ENCODE results near the gene DAPK3.

The DAPK3 gene

GRCh38 chr19:3961007-3961406 lies 9.9 kb downstream of the DAPK3 start:
- no peak overlapping the region for H3K27ac ChIP-seq (ENCODE audit: low read length)
- DNase-seq, result no peak
- no peak overlapping the region for H3K4me2 ChIP-seq (ENCODE audit: low read depth, low read length)
- TF ChIP-seq EZH2phosphoT487 (IDR thresholded peaks at IDR 0.05; ENCODE audit: low read length) (no peak), EZH2 (optimal IDR thresholded peaks at IDR 0.05; ENCODE audit: low read depth, low read length) (no peak)
- TF ChIP-seq, protein P1, sequence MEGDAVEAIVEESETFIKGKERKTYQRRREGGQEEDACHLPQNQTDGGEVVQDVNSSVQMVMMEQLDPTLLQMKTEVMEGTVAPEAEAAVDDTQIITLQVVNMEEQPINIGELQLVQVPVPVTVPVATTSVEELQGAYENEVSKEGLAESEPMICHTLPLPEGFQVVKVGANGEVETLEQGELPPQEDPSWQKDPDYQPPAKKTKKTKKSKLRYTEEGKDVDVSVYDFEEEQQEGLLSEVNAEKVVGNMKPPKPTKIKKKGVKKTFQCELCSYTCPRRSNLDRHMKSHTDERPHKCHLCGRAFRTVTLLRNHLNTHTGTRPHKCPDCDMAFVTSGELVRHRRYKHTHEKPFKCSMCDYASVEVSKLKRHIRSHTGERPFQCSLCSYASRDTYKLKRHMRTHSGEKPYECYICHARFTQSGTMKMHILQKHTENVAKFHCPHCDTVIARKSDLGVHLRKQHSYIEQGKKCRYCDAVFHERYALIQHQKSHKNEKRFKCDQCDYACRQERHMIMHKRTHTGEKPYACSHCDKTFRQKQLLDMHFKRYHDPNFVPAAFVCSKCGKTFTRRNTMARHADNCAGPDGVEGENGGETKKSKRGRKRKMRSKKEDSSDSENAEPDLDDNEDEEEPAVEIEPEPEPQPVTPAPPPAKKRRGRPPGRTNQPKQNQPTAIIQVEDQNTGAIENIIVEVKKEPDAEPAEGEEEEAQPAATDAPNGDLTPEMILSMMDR (IDR thresholded peaks at IDR 0.05; ENCODE audit: low read length), result no peak
- H3F3A ChIP-seq (ENCODE audit: insufficient read depth, low read length), result no peaks in the 10 kb centered on the region
- no peaks in the 10 kb centered on the region for H3K79me2 ChIP-seq (ENCODE audit: low read length)
- H3K36me3 ChIP-seq (replicated peaks; ENCODE audit: insufficient read depth, low read length), result peaks cover 9% of the 10 kb centered on the region
- H3K27me3 ChIP-seq (replicated peaks; ENCODE audit: insufficient read depth, low read length), result no peaks in the 10 kb centered on the region
- no peak overlapping the region for H3K9ac ChIP-seq (ENCODE audit: low read length)
- H3K9me3 ChIP-seq (replicated peaks; ENCODE audit: insufficient read depth, low read length), result no peaks in the 10 kb centered on the region
- no peaks in the 10 kb centered on the region for H3K4me1 ChIP-seq (ENCODE audit: low read length)
- H3K9me2 ChIP-seq (replicated peaks; ENCODE audit: insufficient read depth, low read length), result no peaks in the 10 kb centered on the region
- no peak overlapping the region for H2AFZ ChIP-seq (ENCODE audit: low read length)
- no peaks in the 10 kb centered on the region; the same call in 1 of the 2 replicates for H4K20me1 ChIP-seq (ENCODE audit: insufficient read depth, low read length)
- no peak overlapping the region for H3K4me3 ChIP-seq (ENCODE audit: low read length)

GRCh38 chr19:3959766-3960131 lies 11.2 kb downstream of the DAPK3 start:
- Histone ChIP-seq H3K9me2 (replicated peaks; ENCODE audit: insufficient read depth, low read length) (no peaks in the 10 kb centered on the region), H3K79me2 (ENCODE audit: low read length) (no peaks in the 10 kb centered on the region), H2AFZ (ENCODE audit: low read length) (no peak overlapping the region), H3F3A (ENCODE audit: insufficient read depth, low read length) (no peaks in the 10 kb centered on the region), H3K9ac (ENCODE audit: low read length) (no peak overlapping the region), H3K4me2 (ENCODE audit: low read depth, low read length) (no peak overlapping the region), H3K36me3 (replicated peaks; ENCODE audit: insufficient read depth, low read length) (peaks cover 9% of the 10 kb centered on the region), H3K9me3 (replicated peaks; ENCODE audit: insufficient read depth, low read length) (no peaks in the 10 kb centered on the region), H4K20me1 (ENCODE audit: insufficient read depth, low read length) (no peaks in the 10 kb centered on the region; the same call in 1 of the 2 replicates), H3K27me3 (replicated peaks; ENCODE audit: insufficient read depth, low read length) (no peaks in the 10 kb centered on the region), H3K4me1 (ENCODE audit: low read length) (no peaks in the 10 kb centered on the region), H3K27ac (ENCODE audit: low read length) (no peak overlapping the region), H3K4me3 (ENCODE audit: low read length) (no peak overlapping the region)
- TF ChIP-seq, protein P1 (IDR thresholded peaks at IDR 0.05; ENCODE audit: low read length), result no peak
- TF ChIP-seq EZH2 (optimal IDR thresholded peaks at IDR 0.05; ENCODE audit: low read depth, low read length) (no peak), EZH2phosphoT487 (IDR thresholded peaks at IDR 0.05; ENCODE audit: low read length) (no peak)
- no peak for DNase-seq

GRCh38 chr19:3958836-3959765 lies 11.8 kb downstream of the DAPK3 start:
- TF ChIP-seq, protein P1 (IDR thresholded peaks at IDR 0.05; ENCODE audit: low read length), result no peak
- TF ChIP-seq EZH2phosphoT487 (IDR thresholded peaks at IDR 0.05; ENCODE audit: low read length), result no peak
- no peak for TF ChIP-seq EZH2 (optimal IDR thresholded peaks at IDR 0.05; ENCODE audit: low read depth, low read length)
- Histone ChIP-seq H3K79me2 (ENCODE audit: low read length) (no peaks in the 10 kb centered on the region), H3F3A (ENCODE audit: insufficient read depth, low read length) (no peaks in the 10 kb centered on the region), H3K4me3 (ENCODE audit: low read length) (no peak overlapping the region), H3K4me2 (ENCODE audit: low read depth, low read length) (no peak overlapping the region), H3K4me1 (ENCODE audit: low read length) (no peaks in the 10 kb centered on the region), H3K9me2 (replicated peaks; ENCODE audit: insufficient read depth, low read length) (no peaks in the 10 kb centered on the region), H3K36me3 (replicated peaks; ENCODE audit: insufficient read depth, low read length) (peaks cover 9% of the 10 kb centered on the region), H2AFZ (ENCODE audit: low read length) (no peak overlapping the region), H3K9me3 (replicated peaks; ENCODE audit: insufficient read depth, low read length) (no peaks in the 10 kb centered on the region), H3K27ac (ENCODE audit: low read length) (no peak overlapping the region), H3K9ac (ENCODE audit: low read length) (no peak overlapping the region), H3K27me3 (replicated peaks; ENCODE audit: insufficient read depth, low read length) (no peaks in the 10 kb centered on the region), H4K20me1 (ENCODE audit: insufficient read depth, low read length) (no peaks in the 10 kb centered on the region; the same call in 1 of the 2 replicates)
- no peak for DNase-seq
